HFF-Myc (cell line): ENCODE measurements around the gene PSEN2.
"Not testable (repeated sequence)": the region's sequence is repeated elsewhere in the genome, so short reads cannot be mapped to it uniquely, and the experiment has no call there.

Experiments
- DNase-seq: peaks from one replicate; pipeline ENCODE4 v3.0.0-alpha.2; 2011; ENCODE audit warnings: low read depth; ENCODE audit errors: extremely low read depth
- H3K4me3 ChIP-seq: replicated peaks from 2 replicates; pipeline ENCODE4 v1.5.1; 2011; ENCODE audit warnings: low read depth, mild to moderate bottlenecking, control low read depth, low read length
- TF ChIP-seq, protein P1 (sequence below): IDR thresholded peaks from 2 replicates; pipeline ENCODE4 v1.5.1; 2012; ENCODE audit warnings: mild to moderate bottlenecking, low read depth, low read length, control low read depth; ENCODE audit errors: missing control alignments

The PSEN2 gene

DNA sequence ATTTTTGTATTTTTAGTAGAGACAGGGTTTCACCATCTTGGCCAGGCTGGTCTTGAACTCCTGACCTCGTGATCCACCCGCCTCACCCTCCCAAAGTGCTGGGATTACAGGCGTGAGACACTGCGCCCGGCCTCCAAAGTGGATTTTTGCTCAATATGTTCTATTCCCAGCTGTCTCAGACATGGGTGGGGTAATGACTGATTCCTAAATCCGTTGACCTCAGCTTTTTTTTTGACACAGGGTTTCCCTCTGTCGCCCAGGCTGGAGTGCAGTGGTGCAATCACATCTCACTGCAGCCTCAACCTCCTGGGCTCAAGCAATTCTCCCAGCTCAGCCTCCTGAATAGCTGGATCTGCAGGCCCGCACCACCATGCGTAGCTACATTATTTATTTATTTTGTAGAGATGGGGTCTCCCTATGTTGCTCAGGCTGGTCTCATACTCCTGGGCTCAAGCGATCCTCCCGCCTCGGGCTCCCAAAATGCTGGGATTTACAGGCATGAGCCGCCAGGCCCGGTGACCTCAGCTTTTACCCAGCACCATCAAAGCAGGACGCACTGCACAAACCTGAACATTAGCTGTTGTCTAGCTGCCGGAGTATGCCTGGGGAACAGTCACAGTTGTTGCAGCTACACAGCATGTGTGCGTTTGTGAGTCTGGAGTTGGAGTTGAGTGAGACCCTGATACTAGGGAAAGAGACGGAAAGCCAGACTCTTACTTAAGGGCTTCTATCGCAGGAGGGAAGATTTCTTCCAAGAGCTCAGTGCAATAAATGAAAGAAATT, 43.7 kb upstream of the PSEN2 start:
- no peak for DNase-seq
- H3K4me3 ChIP-seq = no peak overlapping the region
- TF ChIP-seq, protein P1, sequence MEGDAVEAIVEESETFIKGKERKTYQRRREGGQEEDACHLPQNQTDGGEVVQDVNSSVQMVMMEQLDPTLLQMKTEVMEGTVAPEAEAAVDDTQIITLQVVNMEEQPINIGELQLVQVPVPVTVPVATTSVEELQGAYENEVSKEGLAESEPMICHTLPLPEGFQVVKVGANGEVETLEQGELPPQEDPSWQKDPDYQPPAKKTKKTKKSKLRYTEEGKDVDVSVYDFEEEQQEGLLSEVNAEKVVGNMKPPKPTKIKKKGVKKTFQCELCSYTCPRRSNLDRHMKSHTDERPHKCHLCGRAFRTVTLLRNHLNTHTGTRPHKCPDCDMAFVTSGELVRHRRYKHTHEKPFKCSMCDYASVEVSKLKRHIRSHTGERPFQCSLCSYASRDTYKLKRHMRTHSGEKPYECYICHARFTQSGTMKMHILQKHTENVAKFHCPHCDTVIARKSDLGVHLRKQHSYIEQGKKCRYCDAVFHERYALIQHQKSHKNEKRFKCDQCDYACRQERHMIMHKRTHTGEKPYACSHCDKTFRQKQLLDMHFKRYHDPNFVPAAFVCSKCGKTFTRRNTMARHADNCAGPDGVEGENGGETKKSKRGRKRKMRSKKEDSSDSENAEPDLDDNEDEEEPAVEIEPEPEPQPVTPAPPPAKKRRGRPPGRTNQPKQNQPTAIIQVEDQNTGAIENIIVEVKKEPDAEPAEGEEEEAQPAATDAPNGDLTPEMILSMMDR = no peak

DNA sequence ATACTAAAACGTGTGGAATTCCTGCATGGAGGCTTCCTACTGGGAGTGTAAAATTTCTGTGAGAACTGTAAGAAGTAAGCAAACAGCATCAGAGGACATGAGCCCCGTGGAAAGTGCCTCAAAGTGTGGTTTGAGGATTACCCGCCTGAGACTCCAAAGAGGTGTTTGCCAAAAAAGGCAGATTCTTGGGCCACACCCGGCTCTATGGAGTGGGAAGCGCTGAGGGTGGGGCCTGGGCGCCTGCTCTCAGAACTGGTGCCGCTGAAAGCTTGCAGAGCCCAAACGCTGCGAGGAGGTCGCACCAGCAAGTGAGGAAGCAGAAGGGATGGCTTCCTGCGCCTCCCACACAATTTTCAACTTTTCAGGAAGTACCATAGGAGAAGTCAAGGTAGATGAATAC, 43.0 kb upstream of the PSEN2 start:
- DNase-seq = no peak
- H3K4me3 ChIP-seq = no peak overlapping the region
- TF ChIP-seq, protein P1 = no peak

DNA sequence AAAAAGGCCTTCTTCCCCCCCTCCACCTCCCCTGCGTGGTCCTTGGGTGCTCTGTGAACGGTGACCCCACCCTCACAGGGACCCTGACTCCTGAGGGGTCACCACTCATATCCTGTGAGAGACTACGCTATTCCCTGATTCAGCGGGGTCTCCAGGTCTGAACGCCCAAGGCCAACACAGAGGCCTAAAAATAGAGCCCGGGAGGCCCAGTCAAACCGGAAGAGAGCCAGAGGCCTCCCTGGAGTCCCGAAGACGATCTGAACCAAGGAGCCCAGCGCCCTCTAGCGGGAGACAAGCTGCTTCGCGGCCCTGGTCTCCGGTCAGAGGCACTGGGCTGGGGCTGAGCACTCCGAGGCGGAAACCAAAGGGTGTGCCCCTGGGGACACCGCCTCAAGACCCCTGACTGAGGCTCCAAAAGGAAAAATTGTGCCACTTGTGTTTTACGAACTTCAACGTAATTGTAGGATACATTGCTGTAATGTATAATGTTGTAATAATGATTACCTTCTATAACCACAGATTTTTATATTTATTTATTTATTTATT, 42.4 kb upstream of the PSEN2 start:
- TF ChIP-seq, protein P1 = peak; percentile 95
- DNase-seq = peak; percentile 90
- H3K4me3 ChIP-seq = no peak overlapping the region

DNA sequence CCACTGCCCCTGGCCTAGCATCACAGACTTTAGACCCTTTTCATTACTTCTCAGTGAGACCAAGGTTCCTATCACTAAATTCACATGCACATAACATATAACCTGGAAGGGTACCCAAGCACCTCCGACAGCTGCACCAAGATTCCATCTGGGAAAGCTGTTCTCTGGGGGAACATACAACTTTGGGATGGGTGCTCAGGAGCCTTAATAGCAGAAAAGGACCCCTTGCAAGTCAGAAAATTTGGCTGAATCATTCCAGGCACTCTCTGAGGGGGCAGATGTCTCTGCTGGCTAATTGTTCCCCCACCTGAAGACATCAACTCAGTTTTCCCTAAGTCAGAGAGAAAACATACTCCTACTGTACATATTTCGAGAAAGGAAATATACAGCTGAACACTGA, 41.3 kb upstream of the PSEN2 start:
- DNase-seq = no peak
- TF ChIP-seq, protein P1 = no peak

DNA sequence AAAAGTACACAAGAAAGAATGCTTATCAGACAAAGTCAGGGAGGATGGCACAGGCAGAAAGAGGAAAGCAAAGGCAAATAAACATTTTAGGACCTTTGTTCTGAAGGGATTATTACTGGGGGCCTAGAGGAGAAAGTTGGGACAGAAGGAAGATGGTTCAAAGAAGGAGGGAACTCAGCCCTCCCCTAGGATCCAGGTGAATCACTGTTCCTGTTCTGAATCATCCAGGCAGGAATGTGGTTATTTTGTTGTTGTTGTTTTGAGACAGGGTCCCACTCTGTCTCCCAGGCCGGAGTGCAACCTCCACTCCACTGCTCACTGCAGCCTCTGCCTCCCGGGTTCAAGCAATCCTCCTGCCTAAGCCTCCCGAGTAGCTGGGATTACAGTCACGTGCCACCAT, 38.5 kb upstream of the PSEN2 start:
- no peak overlapping the region for H3K4me3 ChIP-seq
- no peak for DNase-seq
- TF ChIP-seq, protein P1 = no peak

More for the DNA sequence above, 41.3 kb upstream of the PSEN2 start:
- no peak overlapping the region for H3K4me3 ChIP-seq

DNA sequence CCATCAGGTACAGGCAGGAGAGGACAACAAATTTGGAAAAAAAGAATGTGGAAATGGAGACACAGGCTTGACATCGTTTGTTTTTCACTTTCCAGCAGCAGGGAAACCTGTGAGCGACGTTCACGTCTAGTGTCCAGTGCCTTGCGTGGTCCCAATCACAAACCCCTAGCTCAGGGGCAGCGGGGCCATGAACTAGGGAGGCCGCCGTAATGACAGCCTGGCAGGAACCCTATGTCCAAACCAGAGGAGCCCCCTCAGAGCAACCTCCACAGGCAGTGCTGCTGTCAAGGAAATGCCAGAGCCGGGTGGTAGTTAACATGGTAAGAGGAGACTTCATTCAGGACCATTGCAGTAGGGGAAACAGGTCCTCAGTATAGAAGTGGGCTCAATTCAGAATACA, 37.8 kb upstream of the PSEN2 start:
- no peak overlapping the region for H3K4me3 ChIP-seq
- TF ChIP-seq, protein P1 = no peak
- DNase-seq = no peak

DNA sequence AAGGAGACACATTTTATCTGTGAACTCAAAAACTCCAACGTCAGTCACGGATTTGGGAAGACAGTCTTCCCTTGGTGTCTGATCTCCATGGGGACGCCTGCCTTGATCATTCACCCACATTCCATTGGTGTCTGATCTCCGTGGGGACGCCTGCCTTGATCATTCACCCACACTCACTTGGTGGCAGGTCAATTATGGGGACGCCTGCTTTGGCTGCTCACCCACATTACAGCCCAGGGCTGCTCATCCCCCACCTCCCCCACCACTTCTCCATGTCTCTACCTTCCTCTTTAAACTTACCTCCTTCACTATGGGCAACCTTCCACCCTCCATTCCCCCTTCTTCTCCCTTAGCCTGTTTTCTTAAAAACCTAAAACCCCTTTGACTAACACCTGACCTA, 36.2 kb upstream of the PSEN2 start:
- not testable (repeated sequence) for H3K4me3 ChIP-seq, DNase-seq

DNA sequence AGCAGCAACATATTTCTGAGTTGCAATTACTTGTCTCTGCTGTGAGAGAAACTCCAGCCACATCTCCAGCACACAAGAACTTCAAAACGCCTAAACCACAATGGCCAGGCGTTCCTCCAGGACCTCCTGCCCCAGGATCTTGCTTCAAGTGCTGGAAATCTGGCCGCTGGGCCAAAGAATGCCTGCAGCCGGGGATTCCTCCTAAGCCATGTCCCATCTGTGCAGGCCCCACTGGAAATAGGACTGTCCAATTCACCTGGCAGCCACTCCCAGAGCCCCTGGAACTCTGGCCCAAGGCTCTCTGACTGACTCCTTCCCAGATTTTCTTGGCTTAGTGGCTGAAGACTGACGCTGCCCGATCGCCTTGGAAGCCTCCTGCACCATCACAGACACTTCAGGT, 35.0 kb upstream of the PSEN2 start:
- not testable (repeated sequence) for H3K4me3 ChIP-seq, DNase-seq

DNA sequence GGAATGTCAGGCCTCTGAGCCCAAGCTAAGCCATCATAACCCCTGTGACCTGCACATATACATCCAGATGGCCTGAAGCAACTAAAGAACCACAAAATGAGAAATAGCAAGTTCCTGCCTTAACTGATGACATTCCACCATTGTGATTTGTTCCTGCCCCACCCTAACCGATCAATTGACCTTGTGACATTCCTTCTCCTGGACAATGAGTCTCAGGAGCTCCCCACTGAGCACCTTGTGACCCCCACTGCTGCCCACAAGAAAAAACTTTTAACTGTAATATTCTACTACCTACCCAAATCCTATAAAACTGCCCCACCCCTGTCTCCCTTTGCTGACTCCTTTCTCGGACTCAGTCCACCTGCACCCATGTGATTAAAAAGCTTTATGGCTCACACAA, 32.5 kb upstream of the PSEN2 start:
- H3K4me3 ChIP-seq, DNase-seq: not testable (repeated sequence)
